K562 (cell line): Measurements from ENCODE around the gene NHLH1. TPM values are rescaled to one million over a fixed set of nuclear protein-coding genes. Genes with fewer than 3 reads are reported as not detected.

ENCODE experiments used
- ATAC-seq: fragments of 200-7000 bp; cut with Tn5 transposase; 3 replicates; pipeline ENCODE4 v1.9.1; 2020; ENCODE audit warnings: moderate library complexity
- BruUV-seq: library from RNA; stranded (reverse); fragments of 400-500 nt; replicated peaks from 2 replicates; lab custom pipeline; 2021; lab: Mats Ljungman, UMichigan
- CTCF ChIA-PET: fragments of 300-600 bp; formaldehyde crosslinking; extraction: SDS; loops from one replicate; lab custom pipeline; 2021; ENCODE audit warnings: low intra/inter-chr PET ratio; lab: Yijun Ruan, JAX
- POLR2A ChIA-PET: fragments of 300-600, 350-650 bp; sonication (Branson Sonifier 250); formaldehyde crosslinking; extraction: SDS; loops from one replicate; lab custom pipeline; 2021; ENCODE audit warnings: antibody characterized with exemption, inconsistent platforms; lab: Yijun Ruan, JAX
- DNase-seq, 4 experiments: peaks; one replicate each; pipeline versions ENCODE4 v3.0.0 to v3.0.0-alpha.2; 2011 to 2018; ENCODE audit warnings: low spot score in 3 of 4, mixed read lengths in 3 of 4; ENCODE audit errors: extremely low read depth in 1 of 4
- FAIRE-seq: peaks from 2 replicates; lab custom pipeline; 2011; peaks lifted over from hg19 to GRCh38; lab: Jason Lieb, UNC
- H2AFZ ChIP-seq: 2 replicates; pipeline ENCODE4 v1.6.0; 2011; ENCODE audit warnings: low read depth, low read length, control low read depth, inconsistent platforms
- H3K27ac ChIP-seq: fragments of 200-600 bp; 3 replicates; pipeline ENCODE4 v1.8.0; 2011; ENCODE audit warnings: low read depth, mild to moderate bottlenecking, control low read depth, inconsistent platforms, low read length, moderate library complexity, mixed read lengths; ENCODE audit errors: extremely low read depth
- H3K27me3 ChIP-seq, 2 experiments: fragments of 300-600 bp in 1 of 2; 2 replicates in 1 of 2; 3 replicates in 1 of 2; pipeline versions ENCODE4 v1.6.0 to v1.8.0; 2011; ENCODE audit warnings: inconsistent platforms in 2 of 2, low read length in 2 of 2, mild to moderate bottlenecking in 1 of 2, mixed read lengths in 1 of 2, moderate library complexity in 1 of 2; ENCODE audit not compliant: control insufficient read depth in 2 of 2, insufficient read depth in 2 of 2
- H3K36me3 ChIP-seq: fragments of 300-600 bp; 3 replicates; pipeline ENCODE4 v1.8.0; 2011; ENCODE audit warnings: mild to moderate bottlenecking, low read length, inconsistent platforms; ENCODE audit not compliant: control insufficient read depth, insufficient read depth
- H3K4me1 ChIP-seq, 2 experiments: fragments of 200-600 bp in 1 of 2; replicated peaks in 1 of 2; 2 replicates in 1 of 2; 3 replicates in 1 of 2; pipeline versions ENCODE4 v1.5.1 to v1.8.0; 2011; ENCODE audit warnings: inconsistent platforms in 2 of 2, low read length in 2 of 2, mild to moderate bottlenecking in 1 of 2, mixed read lengths in 1 of 2, moderate library complexity in 1 of 2; ENCODE audit not compliant: control insufficient read depth in 2 of 2, insufficient read depth in 2 of 2
- H3K4me2 ChIP-seq: 2 replicates; pipeline ENCODE4 v1.6.1; 2011; ENCODE audit warnings: low read length, control low read depth, inconsistent platforms, mixed read lengths; ENCODE audit not compliant: insufficient read depth
- H3K4me3 ChIP-seq: fragments of 200-600 bp; sonication (generic), shearing (Covaris generic); 2 replicates; pipeline ENCODE4 v1.5.1; 2016; ENCODE audit warnings: control low read depth, inconsistent platforms
- H3K79me2 ChIP-seq: fragments of 200-600 bp; 3 replicates; pipeline ENCODE4 v1.8.0; 2011; ENCODE audit warnings: low read length, inconsistent platforms; ENCODE audit not compliant: control insufficient read depth, insufficient read depth
- H3K9ac ChIP-seq, 2 experiments: 2 replicates each; pipeline versions ENCODE4 v1.6.0 to v1.6.1; 2011; ENCODE audit warnings: low read depth in 2 of 2, low read length in 2 of 2, control low read depth in 1 of 2, inconsistent platforms in 1 of 2, mild to moderate bottlenecking in 1 of 2, mixed read lengths in 1 of 2; ENCODE audit not compliant: insufficient read depth in 1 of 2
- H3K9me1 ChIP-seq: one replicate; pipeline ENCODE4 v1.6.0; 2011; ENCODE audit warnings: inconsistent platforms, mild to moderate bottlenecking, low read length, moderate library complexity; ENCODE audit not compliant: control insufficient read depth, insufficient read depth
- H3K9me3 ChIP-seq: replicated peaks from 2 replicates; pipeline ENCODE4 v1.5.1; 2011; ENCODE audit warnings: low read depth, low read length, inconsistent platforms; ENCODE audit not compliant: control insufficient read depth, insufficient read depth
- H4K20me1 ChIP-seq: replicated peaks from 2 replicates; pipeline ENCODE4 v1.6.1; 2011; ENCODE audit warnings: low read length, inconsistent platforms, mixed read lengths; ENCODE audit not compliant: control insufficient read depth, insufficient read depth
- BCLAF1 ChIP-seq, 2 experiments: fragments of 450-650 bp in 1 of 2; IDR thresholded peaks; 2 replicates each; pipeline ENCODE4 v1.6.1; 2011 to 2017; ENCODE audit warnings: low read depth in 2 of 2, antibody characterized with exemption in 1 of 2, borderline replicate concordance in 1 of 2, low read length in 1 of 2, mild to moderate bottlenecking in 1 of 2, mixed read lengths in 1 of 2; ENCODE audit not compliant: control insufficient read depth in 1 of 2
- E2F1 ChIP-seq: sonication (generic); formaldehyde crosslinking; IDR thresholded peaks from 2 replicates; pipeline ENCODE4 v1.8.1; 2023; ENCODE audit warnings: mild to moderate bottlenecking, missing genetic modification reagents, moderate library complexity
- HDAC8 ChIP-seq: fragments of 450-650 bp; IDR thresholded peaks from 2 replicates; pipeline ENCODE4 v1.6.1; 2016; ENCODE audit warnings: mild to moderate bottlenecking, missing genetic modification characterization, moderate library complexity, missing compliant biosample characterization
- NCOA2 ChIP-seq, 2 experiments: fragments of 450-650 bp; IDR thresholded peaks; 2 replicates each; pipeline ENCODE4 v1.6.1; 2018; ENCODE audit warnings: mild to moderate bottlenecking in 2 of 2, moderate library complexity in 1 of 2; ENCODE audit not compliant: partially characterized antibody in 2 of 2
- NCOA6 ChIP-seq: fragments of 450-650 bp; IDR thresholded peaks from 2 replicates; pipeline ENCODE4 v1.6.1; 2017; ENCODE audit warnings: mild to moderate bottlenecking
- PHB ChIP-seq: fragments of 250-450 bp; sonication (Bioruptor Pico); IDR thresholded peaks from 2 replicates; pipeline ENCODE4 v1.5.0; 2021
- PHB2 ChIP-seq: fragments of 450-650 bp; IDR thresholded peaks from 2 replicates; pipeline ENCODE4 v1.6.1; 2017; ENCODE audit warnings: low read depth
- THRA ChIP-seq: fragments of 450-650 bp; IDR thresholded peaks from 2 replicates; pipeline ENCODE4 v1.6.1; 2017; ENCODE audit warnings: mild to moderate bottlenecking, moderate library complexity
- UBTF ChIP-seq, 2 experiments: IDR thresholded peaks; 2 replicates each; pipeline ENCODE4 v1.6.1; 2012; ENCODE audit warnings: improper control_type of control experiment in 2 of 2, low read depth in 2 of 2, low read length in 2 of 2, borderline replicate concordance in 1 of 2
- ZNF282 ChIP-seq: sonication (generic); formaldehyde crosslinking; IDR thresholded peaks from 2 replicates; pipeline ENCODE4 v1.8.1; 2023; ENCODE audit warnings: missing genetic modification reagents
- WGBS: fragments of 100-300 bp; shearing (Covaris generic); methylation state at CpG from one replicate; pipeline ENCODE4 v1.1.6; 2016; ENCODE audit warnings: low coverage, mixed read lengths; ENCODE audit not compliant: insufficient coverage; ENCODE audit errors: missing lambda C conversion rate; 5-methylcytosine and 5-hydroxymethylcytosine counted together
- in situ Hi-C: fragments of 300-500 bp; cut with MboI; formaldehyde crosslinking; loops from 4 replicates; pipeline ENCODE4 v1.15.0; 2018; ENCODE audit warnings: inconsistent platforms, mixed read lengths
- intact Hi-C: fragments of 100-400 bp; cut with micrococcal nuclease; formaldehyde crosslinking; loops from 2 replicates; pipeline ENCODE4 v1.14.2; 2022
- polyA plus RNA-seq, 8 experiments: library from polyadenylated mRNA; depleted of rRNA in 4 of 8; stranded (reverse) in 5 of 8; unstranded in 3 of 8; fragments of >200 nt; fragmentation: Nextera tagmentation in 2 of 8; fragmentation: Illumina TruSeq in 1 of 8; extraction: Ambion mirVana in 2 of 8; extraction: Trizol in 1 of 8; gene quantifications; 2 replicates each; pipeline versions ENCODE4 v1.2.1 to v1.2.3, GENCODE V29; 2011 to 2014; ENCODE audit warnings: inconsistent platforms in 1 of 8, missing spikeins in 1 of 8
- total RNA-seq, 7 experiments: library from RNA; depleted of rRNA in 6 of 7; stranded (reverse); fragments of >200 nt in 6 of 7; fragmentation: Illumina TruSeq in 2 of 7; extraction: Trizol in 2 of 7; gene quantifications; 2 replicates each; pipeline versions ENCODE4 v1.2.1 to v1.2.3, GENCODE V29; 2011 to 2021; ENCODE audit warnings: low replicate concordance in 1 of 7
- TF ChIP-seq, protein P1 (sequence below): fragments of 450-650 bp; IDR thresholded peaks from 2 replicates; pipeline ENCODE4 v1.7.1; 2018; ENCODE audit warnings: mild to moderate bottlenecking, low read depth; ENCODE audit not compliant: partially characterized antibody

Gene NHLH1
- total and polyA plus RNA-seq, 9 of the 15 experiments (the other 6 are each of a cell fraction or from before 2014, with no cell fraction given) = 0.09 to 1.3 (median 0.35) TPM; not detected in 1

- POLR2A ChIA-PET = interaction anchor here (0.6 to 1.5 kb wide), 10 partner anchors 10 to 712 kb away, joined by 3 to 5 read pairs (median 3); partner anchors contain the start of gene PEX19
- in situ Hi-C loops = no loop called here
- no peak for TF ChIP-seq HDAC8 (tag)
- no peak for TF ChIP-seq PHB2
- no peak for TF ChIP-seq ZNF282 (CRISPR knock-in tag)
- no peak for TF ChIP-seq E2F1 (CRISPR knock-in tag)
- TF ChIP-seq PHB = no peak
- TF ChIP-seq NCOA2 (IDR thresholded peaks at IDR 0.05; ENCODE audit: partially characterized antibody in 2 of 2) = no peak
- TF ChIP-seq, protein P1, sequence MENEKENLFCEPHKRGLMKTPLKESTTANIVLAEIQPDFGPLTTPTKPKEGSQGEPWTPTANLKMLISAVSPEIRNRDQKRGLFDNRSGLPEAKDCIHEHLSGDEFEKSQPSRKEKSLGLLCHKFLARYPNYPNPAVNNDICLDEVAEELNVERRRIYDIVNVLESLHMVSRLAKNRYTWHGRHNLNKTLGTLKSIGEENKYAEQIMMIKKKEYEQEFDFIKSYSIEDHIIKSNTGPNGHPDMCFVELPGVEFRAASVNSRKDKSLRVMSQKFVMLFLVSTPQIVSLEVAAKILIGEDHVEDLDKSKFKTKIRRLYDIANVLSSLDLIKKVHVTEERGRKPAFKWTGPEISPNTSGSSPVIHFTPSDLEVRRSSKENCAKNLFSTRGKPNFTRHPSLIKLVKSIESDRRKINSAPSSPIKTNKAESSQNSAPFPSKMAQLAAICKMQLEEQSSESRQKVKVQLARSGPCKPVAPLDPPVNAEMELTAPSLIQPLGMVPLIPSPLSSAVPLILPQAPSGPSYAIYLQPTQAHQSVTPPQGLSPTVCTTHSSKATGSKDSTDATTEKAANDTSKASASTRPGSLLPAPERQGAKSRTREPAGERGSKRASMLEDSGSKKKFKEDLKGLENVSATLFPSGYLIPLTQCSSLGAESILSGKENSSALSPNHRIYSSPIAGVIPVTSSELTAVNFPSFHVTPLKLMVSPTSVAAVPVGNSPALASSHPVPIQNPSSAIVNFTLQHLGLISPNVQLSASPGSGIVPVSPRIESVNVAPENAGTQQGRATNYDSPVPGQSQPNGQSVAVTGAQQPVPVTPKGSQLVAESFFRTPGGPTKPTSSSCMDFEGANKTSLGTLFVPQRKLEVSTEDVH = no peak
- no peak for TF ChIP-seq BCLAF1 (IDR thresholded peaks at IDR 0.05; ENCODE audit: borderline replicate concordance in 1 of 2, control insufficient read depth in 1 of 2, low read depth in 2 of 2, low read length in 1 of 2)
- no peak for TF ChIP-seq UBTF (IDR thresholded peaks at IDR 0.05; ENCODE audit: borderline replicate concordance in 1 of 2, low read depth in 2 of 2, low read length in 2 of 2)
- no peak for TF ChIP-seq THRA
- TF ChIP-seq NCOA6 = no peak
Observed at GRCh38 chr1:160328184-160328583, 38.7 kb upstream of the NHLH1 start.

More at GRCh38 chr1:160328184-160328583, 38.7 kb upstream of the NHLH1 start:
- DNase-seq (no peak), ATAC-seq (no peak), FAIRE-seq (no peak)
- intact Hi-C loops = no loop called here
- Histone ChIP-seq H3K36me3 (peaks cover 91% of the 10 kb centered on the region), H3K9me3 (no peaks in the 10 kb centered on the region), H3K79me2 (no peaks in the 10 kb centered on the region), H3K9ac (no peak overlapping the region), H2AFZ (no peak overlapping the region), H3K27me3 (no peaks in the 10 kb centered on the region), H3K4me1 (no peaks in the 10 kb centered on the region; a peak in 1 of 5 replicates), H3K27ac (no peak overlapping the region), H4K20me1 (no peaks in the 10 kb centered on the region), H3K4me3 (no peak overlapping the region), H3K4me2 (no peak overlapping the region), H3K9me1 (no peaks in the 10 kb centered on the region)
- 86% methylated on average over 8 of the region's 8 CpGs for WGBS
- BruUV-seq = no TSS peak
- CTCF ChIA-PET = no interaction called here
